Central memory CD4-positive, alpha-beta T cell (primary cell): ENCODE measurements around the gene KCNIP4.

Experiments
- DNase-seq: peaks from one replicate; pipeline ENCODE4 v3.0.0; 2022

Gene KCNIP4

GRCh38 chr4:21327976-21328700 is 620.4 kb downstream of the KCNIP4 start:
- no peak for DNase-seq

GRCh38 chr4:21320034-21320433 is 628.5 kb downstream of the KCNIP4 start:
- DNase-seq: no peak

GRCh38 chr4:21307709-21308108 is 640.9 kb downstream of the KCNIP4 start:
- no peak for DNase-seq

GRCh38 chr4:21304540-21304887 is 644.1 kb downstream of the KCNIP4 start:
- no peak for DNase-seq

GRCh38 chr4:21290562-21290961 is 658.0 kb downstream of the KCNIP4 start:
- DNase-seq: no peak

- no peak for DNase-seq
Observed at GRCh38 chr4:21276046-21276445, 672.5 kb downstream of the KCNIP4 start.

- no peak for DNase-seq
Observed at GRCh38 chr4:21271439-21272052, 677.0 kb downstream of the KCNIP4 start.

GRCh38 chr4:21248331-21248730 is 700.2 kb downstream of the KCNIP4 start:
- no peak for DNase-seq

GRCh38 chr4:21242163-21242562 is 706.4 kb downstream of the KCNIP4 start:
- DNase-seq: no peak

GRCh38 chr4:21226637-21227538 is 721.7 kb downstream of the KCNIP4 start:
- DNase-seq: no peak

GRCh38 chr4:21211846-21212245 is 736.7 kb downstream of the KCNIP4 start:
- DNase-seq: no peak

- no peak for DNase-seq
Observed at GRCh38 chr4:21209860-21210259, 738.7 kb downstream of the KCNIP4 start.

GRCh38 chr4:21205821-21206531 is 742.6 kb downstream of the KCNIP4 start:
- no peak for DNase-seq

GRCh38 chr4:21203416-21203815 is 745.2 kb downstream of the KCNIP4 start:
- DNase-seq: no peak

GRCh38 chr4:21202959-21203358 is 745.6 kb downstream of the KCNIP4 start:
- no peak for DNase-seq

GRCh38 chr4:21198683-21199082 is 749.9 kb downstream of the KCNIP4 start:
- DNase-seq: no peak

- no peak for DNase-seq
Observed at GRCh38 chr4:21195682-21196081, 752.9 kb downstream of the KCNIP4 start.

- DNase-seq: no peak
Observed at GRCh38 chr4:21192367-21192766, 756.2 kb downstream of the KCNIP4 start.

- DNase-seq: no peak
Observed at GRCh38 chr4:21191317-21191716, 757.3 kb downstream of the KCNIP4 start.

- DNase-seq: no peak
Observed at GRCh38 chr4:21184788-21185187, 763.8 kb downstream of the KCNIP4 start.

GRCh38 chr4:21181716-21182115 is 766.9 kb downstream of the KCNIP4 start:
- no peak for DNase-seq

- DNase-seq: no peak
Observed at GRCh38 chr4:21177871-21178270, 770.7 kb downstream of the KCNIP4 start.

GRCh38 chr4:21177092-21177491 is 771.5 kb downstream of the KCNIP4 start:
- no peak for DNase-seq
